Osteoblast (primary cell): ENCODE results near the gene LTA. TPM values are rescaled to one million over a fixed set of nuclear protein-coding genes. Genes with fewer than 3 reads are reported as not detected.
A peak's percentile ranks its signal among the peaks of the same experiment; 100 is the strongest.

Source experiments
- DNase-seq: peaks from one replicate; pipeline ENCODE4 v3.0.0; 2011; ENCODE audit warnings: low spot score, mixed read lengths; ENCODE audit not compliant: insufficient read length; ENCODE audit errors: missing footprints
- H2AFZ ChIP-seq: 2 replicates; pipeline ENCODE4 v1.6.0; 2011; ENCODE audit warnings: mild to moderate bottlenecking, low read length
- H3K27ac ChIP-seq: 2 replicates; pipeline ENCODE4 v1.5.1; 2011; ENCODE audit warnings: mild to moderate bottlenecking, low read depth, low read length, moderate library complexity
- H3K27me3 ChIP-seq: 2 replicates; pipeline ENCODE4 v1.6.0; 2012; ENCODE audit warnings: mild to moderate bottlenecking, control low read depth, inconsistent platforms, low read length, moderate library complexity; ENCODE audit not compliant: insufficient read depth
- H3K36me3 ChIP-seq: 2 replicates; pipeline ENCODE4 v1.5.1; 2011; ENCODE audit warnings: mild to moderate bottlenecking, low read length, control low read depth, moderate library complexity; ENCODE audit not compliant: insufficient read depth
- H3K4me1 ChIP-seq: 2 replicates; pipeline ENCODE4 v1.5.1; 2011; ENCODE audit warnings: mild to moderate bottlenecking, low read length, control low read depth, moderate library complexity; ENCODE audit not compliant: insufficient read depth
- H3K4me2 ChIP-seq: 2 replicates; pipeline ENCODE4 v1.6.0; 2011; ENCODE audit warnings: mild to moderate bottlenecking, low read length; ENCODE audit not compliant: insufficient read depth
- H3K4me3 ChIP-seq: fragments of 200-600 bp; sonication (generic); 3 replicates; pipeline ENCODE4 v1.5.1; 2012; ENCODE audit warnings: mild to moderate bottlenecking, low read length, inconsistent platforms; ENCODE audit not compliant: insufficient read depth
- H3K79me2 ChIP-seq: 2 replicates; pipeline ENCODE4 v1.6.0; 2012; ENCODE audit warnings: mild to moderate bottlenecking, low read length, control low read depth, inconsistent platforms; ENCODE audit not compliant: insufficient read depth
- H3K9me3 ChIP-seq: 2 replicates; pipeline ENCODE4 v1.5.1; 2011; ENCODE audit warnings: low read depth, low read length, control low read depth
- H4K20me1 ChIP-seq: 2 replicates; pipeline ENCODE4 v1.6.0; 2012; ENCODE audit warnings: mild to moderate bottlenecking, low read length, control low read depth; ENCODE audit not compliant: insufficient read depth
- total RNA-seq: library from RNA; depleted of rRNA; stranded (reverse); fragments of >200 nt; gene quantifications from 2 replicates; pipeline ENCODE4 v1.2.3, GENCODE V29; 2012
- TF ChIP-seq, protein P1 (sequence below): IDR thresholded peaks from 2 replicates; pipeline ENCODE4 v1.5.1; 2011; ENCODE audit warnings: mild to moderate bottlenecking, low read depth, low read length, moderate library complexity; ENCODE audit errors: extremely low read depth

LTA gene, protein sequence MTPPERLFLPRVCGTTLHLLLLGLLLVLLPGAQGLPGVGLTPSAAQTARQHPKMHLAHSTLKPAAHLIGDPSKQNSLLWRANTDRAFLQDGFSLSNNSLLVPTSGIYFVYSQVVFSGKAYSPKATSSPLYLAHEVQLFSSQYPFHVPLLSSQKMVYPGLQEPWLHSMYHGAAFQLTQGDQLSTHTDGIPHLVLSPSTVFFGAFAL
- not detected in 2 replicates for total RNA-seq

- TF ChIP-seq, protein P1, sequence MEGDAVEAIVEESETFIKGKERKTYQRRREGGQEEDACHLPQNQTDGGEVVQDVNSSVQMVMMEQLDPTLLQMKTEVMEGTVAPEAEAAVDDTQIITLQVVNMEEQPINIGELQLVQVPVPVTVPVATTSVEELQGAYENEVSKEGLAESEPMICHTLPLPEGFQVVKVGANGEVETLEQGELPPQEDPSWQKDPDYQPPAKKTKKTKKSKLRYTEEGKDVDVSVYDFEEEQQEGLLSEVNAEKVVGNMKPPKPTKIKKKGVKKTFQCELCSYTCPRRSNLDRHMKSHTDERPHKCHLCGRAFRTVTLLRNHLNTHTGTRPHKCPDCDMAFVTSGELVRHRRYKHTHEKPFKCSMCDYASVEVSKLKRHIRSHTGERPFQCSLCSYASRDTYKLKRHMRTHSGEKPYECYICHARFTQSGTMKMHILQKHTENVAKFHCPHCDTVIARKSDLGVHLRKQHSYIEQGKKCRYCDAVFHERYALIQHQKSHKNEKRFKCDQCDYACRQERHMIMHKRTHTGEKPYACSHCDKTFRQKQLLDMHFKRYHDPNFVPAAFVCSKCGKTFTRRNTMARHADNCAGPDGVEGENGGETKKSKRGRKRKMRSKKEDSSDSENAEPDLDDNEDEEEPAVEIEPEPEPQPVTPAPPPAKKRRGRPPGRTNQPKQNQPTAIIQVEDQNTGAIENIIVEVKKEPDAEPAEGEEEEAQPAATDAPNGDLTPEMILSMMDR = no peak
- no peaks in the 10 kb centered on the region for H3K79me2 ChIP-seq
- H3K4me2 ChIP-seq = no peak within 1 kb of the TSS
- no peaks in the 10 kb centered on the region for H3K27me3 ChIP-seq
- H2AFZ ChIP-seq = no peak within 1 kb of the TSS
- H3K9me3 ChIP-seq = no peaks in the 10 kb centered on the region
- peak; percentile 47 for DNase-seq
- no peaks in the 10 kb centered on the region for H4K20me1 ChIP-seq
- H3K4me3 ChIP-seq = no peak within 1 kb of the TSS
- H3K4me1 ChIP-seq = peaks cover 2% of the 10 kb centered on the region
- H3K36me3 ChIP-seq = no peaks in the 10 kb centered on the region
- no peak within 1 kb of the TSS for H3K27ac ChIP-seq
Measured at GRCh38 chr6:31572041-31572911, at the start of gene LTA. Gene LTA, plus strand, starts transcription at chr6:31572289. Its CDS starts 454 bp downstream, at chr6:31572743.

GRCh38 chr6:31525553-31525931 is 46.5 kb upstream of the LTA start:
- TF ChIP-seq, protein P1 = no peak
- Histone ChIP-seq H4K20me1 (peaks cover 11% of the 10 kb centered on the region), H3K27me3 (peaks cover 2% of the 10 kb centered on the region)

DNA sequence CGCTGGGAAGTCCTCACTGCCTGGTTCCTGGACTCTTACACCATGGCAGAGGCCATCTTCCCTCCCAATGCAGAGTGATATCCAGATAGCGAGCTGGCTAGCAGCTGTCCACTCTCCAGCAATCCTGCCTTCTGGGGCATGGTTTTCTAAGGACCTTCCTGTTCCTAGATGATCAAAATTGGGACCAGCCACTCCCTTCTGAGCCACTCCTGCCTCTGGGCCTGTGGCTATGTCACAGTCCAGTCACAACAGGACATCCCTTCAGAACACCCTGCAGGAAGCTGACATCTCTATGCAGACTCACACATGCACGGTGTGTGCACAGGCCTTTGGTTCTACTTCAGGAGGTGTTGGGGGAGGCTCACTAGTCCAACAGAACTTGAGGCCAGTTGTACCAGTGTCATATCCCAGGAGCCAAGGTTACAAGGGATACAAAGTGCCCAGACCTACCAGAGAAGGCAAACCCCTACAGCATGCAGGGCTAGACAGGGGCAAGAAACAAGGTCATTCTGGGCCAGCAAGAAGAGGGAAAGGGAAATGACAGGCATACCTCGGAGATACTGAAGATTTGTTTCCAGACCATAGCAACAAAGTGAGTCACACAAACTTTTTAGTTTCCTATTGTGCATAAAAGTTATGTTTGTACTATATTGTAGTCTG is 46.0 kb upstream of the LTA start:
- no peak for DNase-seq
- Histone ChIP-seq H4K20me1 (peaks cover 16% of the 10 kb centered on the region), H3K4me2 (peak overlapping the region; percentile 39), H3K27me3 (peaks cover 2% of the 10 kb centered on the region), H3K9me3 (no peaks in the 10 kb centered on the region), H3K79me2 (no peaks in the 10 kb centered on the region), H3K36me3 (peaks cover 7% of the 10 kb centered on the region), H3K4me1 (peaks cover 17% of the 10 kb centered on the region), H2AFZ (peak overlapping the region; percentile 35), H3K4me3 (peak overlapping the region; percentile 25), H3K27ac (peak overlapping the region; percentile 52)
- TF ChIP-seq, protein P1 = no peak

More at GRCh38 chr6:31525553-31525931, 46.5 kb upstream of the LTA start:
- Histone ChIP-seq H3K36me3 (peaks cover 2% of the 10 kb centered on the region), H2AFZ (peak overlapping the region; percentile 35), H3K27ac (peak overlapping the region; percentile 52), H3K4me3 (no peak overlapping the region), H3K4me1 (peaks cover 17% of the 10 kb centered on the region), H3K79me2 (no peaks in the 10 kb centered on the region), H3K4me2 (no peak overlapping the region), H3K9me3 (no peaks in the 10 kb centered on the region)
- DNase-seq = no peak
